UCSD-AML1 (cell line): ENCODE results near the gene ATXN2.
A peak's percentile ranks its signal among the peaks of the same experiment; 100 is the strongest.
"Not testable (repeated sequence)": the region's sequence is repeated elsewhere in the genome, so short reads cannot be mapped to it uniquely, and the experiment has no call there.

Experiments used
- DNase-seq: peaks from one replicate; lab custom pipeline; 2025; ENCODE audit not compliant: unreplicated experiment; lab: John Stamatoyannopoulos, UW

Gene ATXN2

DNA sequence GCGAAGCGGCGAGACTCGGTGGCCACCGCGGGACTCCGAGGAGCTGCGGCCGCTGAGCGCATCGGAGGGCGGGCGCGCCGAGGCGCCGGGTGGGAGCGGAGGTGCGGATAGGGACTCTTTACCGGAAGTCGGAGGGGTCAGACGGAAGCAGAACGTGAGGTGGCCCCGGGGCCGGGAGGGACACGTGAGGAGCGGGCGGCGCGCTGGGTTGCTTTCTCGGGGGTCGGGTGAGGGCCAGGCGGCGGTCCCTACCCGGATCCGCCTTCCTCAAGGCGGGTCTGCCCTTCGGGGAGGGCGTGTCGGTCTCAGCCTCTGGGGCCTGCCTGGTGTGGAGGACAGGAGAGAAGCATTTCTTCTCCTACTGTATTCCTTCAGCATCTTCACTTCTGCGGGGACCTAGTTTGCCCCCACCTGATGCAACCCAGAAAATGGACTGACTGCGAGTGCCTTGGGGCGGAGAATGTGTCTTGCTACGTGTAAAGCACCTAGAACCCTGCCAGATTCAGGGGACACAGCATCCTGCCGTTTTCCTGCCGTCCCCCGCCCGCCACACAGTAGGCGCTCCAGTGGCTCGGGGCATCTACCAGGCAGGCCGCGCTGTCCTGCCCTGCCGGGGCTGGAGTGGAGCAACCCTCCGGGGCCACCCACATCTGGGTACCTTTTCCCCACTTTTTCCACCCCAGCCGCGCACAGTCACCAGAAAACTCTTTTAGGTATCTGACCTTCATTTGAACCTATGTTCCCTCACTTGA is 514 bp upstream of the ATXN2 start:
- peak; percentile 91 for DNase-seq

GRCh38 chr12:111597831-111598636 is 1.1 kb downstream of the ATXN2 start:
- DNase-seq, result peak; percentile 64

DNA sequence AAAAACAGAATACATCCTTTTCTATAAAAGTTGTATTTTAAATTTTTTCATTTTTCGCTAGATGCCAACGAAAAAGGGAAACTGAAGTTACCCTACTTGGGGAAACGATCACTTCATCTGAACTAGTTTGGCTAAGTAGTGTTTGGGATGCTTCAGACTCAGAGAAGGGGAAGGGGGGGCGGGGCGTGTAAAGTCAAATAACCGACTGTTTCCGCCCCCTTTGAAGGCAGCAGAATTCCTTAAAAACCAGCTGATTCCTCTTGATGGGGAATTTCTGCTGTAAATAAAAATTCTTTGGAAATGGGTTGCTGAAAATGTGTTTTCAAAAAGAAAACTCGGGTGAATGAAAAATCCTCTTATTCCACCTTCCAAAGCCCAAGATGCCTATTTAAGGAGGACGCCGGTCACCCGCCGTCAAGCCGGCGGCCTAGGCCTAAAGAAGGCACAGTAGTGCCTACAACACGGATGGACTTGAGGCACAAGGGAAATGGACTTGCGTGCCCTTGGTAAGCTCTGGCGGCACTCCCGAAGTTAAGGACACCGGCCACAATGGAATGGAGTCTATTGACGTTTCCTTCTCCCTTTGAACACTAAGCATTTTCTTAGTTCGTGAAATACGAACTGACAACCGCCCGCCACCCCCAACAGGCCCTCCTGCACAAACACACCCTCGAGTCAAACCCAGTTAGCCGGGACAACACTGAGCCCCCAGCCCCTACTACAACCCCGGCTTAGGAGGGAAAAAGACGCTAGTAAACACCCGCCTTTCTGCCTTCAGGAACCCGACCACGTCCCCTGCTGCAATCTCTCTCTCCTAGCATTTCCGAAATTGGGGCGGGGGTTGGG is 1.9 kb downstream of the ATXN2 start:
- peak; percentile 61 for DNase-seq

DNA sequence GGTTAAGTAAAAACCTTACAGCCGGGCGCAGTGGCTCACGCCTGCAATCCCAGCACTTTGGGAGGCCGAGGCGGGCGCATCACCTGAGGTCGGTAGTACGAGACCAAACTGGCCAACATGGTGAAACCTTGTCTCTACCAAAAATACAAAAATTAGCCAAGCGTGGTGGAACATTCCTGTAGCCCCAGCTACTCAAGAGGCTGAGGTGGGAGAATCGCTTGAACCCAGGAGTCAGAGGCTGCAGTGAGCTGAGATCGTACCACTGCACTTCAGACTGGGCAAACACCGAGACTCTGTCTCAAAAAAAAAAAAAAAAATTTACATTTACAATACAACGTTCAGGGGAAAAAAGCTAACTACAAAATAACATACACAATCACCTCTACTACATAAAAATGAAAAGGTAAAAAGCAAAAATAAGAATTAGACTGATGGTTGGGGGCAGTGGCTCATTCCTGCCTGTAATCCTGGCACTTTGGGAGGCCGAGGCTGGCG is 3.7 kb downstream of the ATXN2 start:
- not testable (repeated sequence) for DNase-seq

- DNase-seq, result not testable (repeated sequence)
Measured at GRCh38 chr12:111591399-111592010, 7.6 kb downstream of the ATXN2 start.

- no peak for DNase-seq
Measured at GRCh38 chr12:111590552-111590951, 8.6 kb downstream of the ATXN2 start.

DNA sequence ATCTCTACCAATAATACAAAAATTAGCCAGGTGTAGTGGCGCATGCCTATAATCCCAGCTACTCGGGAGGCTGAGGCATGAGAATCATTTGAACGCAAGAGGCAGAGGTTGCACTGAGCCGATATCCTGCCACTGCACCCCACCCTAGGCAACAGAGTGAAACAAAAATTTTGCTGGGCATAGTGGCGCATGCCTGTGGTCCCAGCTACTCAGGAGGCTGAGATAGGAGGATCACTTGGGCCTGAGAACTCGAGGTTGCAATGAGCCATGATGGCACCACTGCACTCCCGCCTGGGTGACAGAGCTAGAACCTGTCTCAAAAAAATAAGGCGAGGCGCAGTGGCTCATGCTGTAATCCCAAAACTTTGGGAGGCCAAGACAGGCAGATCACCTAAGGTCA is 9.5 kb downstream of the ATXN2 start:
- no peak for DNase-seq

DNA sequence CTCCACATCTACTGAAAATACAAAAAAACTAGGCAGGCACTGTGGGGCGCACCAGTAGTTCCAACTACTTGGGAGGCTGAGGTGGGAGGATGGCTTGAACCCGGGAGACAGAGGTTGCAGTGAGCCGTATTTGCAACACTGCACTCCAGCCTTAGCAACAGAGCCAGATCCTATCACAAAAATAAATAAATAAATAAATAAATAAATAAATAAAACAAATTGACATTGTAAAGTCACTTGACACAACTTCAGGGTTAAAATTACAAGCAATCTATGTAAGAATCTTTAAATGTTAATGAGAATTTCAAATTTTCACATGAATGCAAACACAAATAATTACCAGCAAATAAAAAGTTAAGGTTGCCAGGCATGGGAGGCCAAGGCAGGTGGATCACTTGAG is 11.1 kb downstream of the ATXN2 start:
- no peak for DNase-seq

- no peak for DNase-seq
Measured at GRCh38 chr12:111586986-111587385, 12.1 kb downstream of the ATXN2 start.

GRCh38 chr12:111585690-111586089 is 13.4 kb downstream of the ATXN2 start:
- DNase-seq, result no peak

- no peak for DNase-seq
Measured at GRCh38 chr12:111584959-111585358, 14.2 kb downstream of the ATXN2 start.

GRCh38 chr12:111583506-111583905 is 15.6 kb downstream of the ATXN2 start:
- not testable (repeated sequence) for DNase-seq

DNA sequence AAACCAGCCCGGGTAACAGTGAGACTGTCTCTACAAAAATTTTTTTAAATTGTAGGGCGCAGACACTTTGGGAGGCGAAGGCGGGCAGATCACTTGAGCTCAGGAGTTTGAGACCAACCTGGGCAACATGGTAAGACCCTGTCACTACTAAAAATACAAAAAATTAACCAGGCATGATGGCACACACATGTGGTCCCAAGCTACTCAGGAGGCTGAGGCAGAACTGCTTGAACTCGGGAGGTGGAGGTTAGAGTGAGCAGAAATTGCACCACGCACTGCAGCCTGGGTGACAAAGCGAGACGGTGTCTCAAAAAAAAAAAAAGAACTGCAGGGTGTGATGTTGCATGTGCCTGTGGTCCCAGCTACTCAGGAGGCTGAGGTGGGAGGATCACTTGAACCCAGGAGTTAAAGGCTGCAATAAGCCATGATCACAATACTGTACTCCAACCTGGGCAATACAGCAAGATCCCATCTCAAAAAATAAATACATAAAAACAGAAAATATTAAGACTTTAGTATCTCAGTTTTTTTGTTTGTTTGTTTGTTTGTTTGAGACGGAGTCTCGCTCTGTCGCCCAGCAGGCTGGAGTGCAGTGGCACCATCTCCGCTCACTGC is 16.9 kb downstream of the ATXN2 start:
- DNase-seq, result no peak

GRCh38 chr12:111581434-111582132 is 17.5 kb downstream of the ATXN2 start:
- DNase-seq, result no peak

DNA sequence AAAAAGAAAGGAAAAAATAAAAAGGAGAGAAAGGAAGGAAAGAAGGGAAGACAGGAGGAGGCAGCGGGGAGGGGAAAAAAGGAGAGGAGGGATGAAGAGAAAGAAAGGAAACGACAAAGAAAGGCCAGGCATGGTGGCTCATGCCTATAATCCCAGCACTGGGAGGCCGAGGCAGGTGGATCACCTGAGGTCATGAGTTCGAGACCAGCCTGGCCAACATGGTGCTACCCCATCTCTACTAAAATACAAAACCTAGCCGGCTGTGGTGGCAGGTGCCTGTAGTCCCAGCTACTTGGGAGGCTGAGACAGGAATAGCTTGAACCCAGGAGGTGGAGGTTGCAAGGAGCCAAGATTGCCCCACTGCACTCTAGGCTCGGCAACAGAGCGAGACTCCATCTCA is 18.4 kb downstream of the ATXN2 start:
- no peak for DNase-seq

DNA sequence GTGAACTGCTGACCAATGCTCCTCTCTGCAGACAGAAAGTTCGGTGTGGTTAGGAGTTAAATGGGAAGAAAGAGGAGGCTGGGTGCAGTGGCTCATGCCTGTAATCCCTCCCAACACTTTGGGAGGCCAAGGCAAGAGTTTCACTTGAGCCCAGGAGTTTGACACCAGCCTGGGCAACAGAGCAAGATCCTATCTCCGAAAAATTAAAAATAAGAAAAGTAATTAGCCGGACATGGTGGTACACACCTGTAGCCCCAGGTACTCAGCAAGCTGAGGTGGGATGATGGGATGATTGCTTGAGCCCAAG is 19.0 kb downstream of the ATXN2 start:
- DNase-seq, result no peak

DNA sequence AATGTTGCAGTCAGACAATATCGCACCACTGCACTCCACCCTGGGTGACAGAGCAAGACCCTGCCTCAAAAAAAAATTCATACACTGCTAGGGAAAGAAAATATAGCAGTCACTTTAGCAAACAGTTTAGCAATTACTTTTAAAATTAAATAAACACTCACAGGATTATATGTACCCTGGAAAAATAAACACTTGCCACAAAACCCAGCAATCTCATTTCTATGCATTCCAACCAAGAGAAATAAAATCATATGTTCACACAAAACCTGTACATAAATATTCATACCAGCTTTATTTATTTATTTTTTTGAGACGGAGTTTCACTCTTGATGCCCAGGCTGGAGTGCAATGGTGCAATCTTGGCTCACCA is 20.2 kb downstream of the ATXN2 start:
- DNase-seq, result no peak

GRCh38 chr12:111578276-111578970 is 20.7 kb downstream of the ATXN2 start:
- no peak for DNase-seq

DNA sequence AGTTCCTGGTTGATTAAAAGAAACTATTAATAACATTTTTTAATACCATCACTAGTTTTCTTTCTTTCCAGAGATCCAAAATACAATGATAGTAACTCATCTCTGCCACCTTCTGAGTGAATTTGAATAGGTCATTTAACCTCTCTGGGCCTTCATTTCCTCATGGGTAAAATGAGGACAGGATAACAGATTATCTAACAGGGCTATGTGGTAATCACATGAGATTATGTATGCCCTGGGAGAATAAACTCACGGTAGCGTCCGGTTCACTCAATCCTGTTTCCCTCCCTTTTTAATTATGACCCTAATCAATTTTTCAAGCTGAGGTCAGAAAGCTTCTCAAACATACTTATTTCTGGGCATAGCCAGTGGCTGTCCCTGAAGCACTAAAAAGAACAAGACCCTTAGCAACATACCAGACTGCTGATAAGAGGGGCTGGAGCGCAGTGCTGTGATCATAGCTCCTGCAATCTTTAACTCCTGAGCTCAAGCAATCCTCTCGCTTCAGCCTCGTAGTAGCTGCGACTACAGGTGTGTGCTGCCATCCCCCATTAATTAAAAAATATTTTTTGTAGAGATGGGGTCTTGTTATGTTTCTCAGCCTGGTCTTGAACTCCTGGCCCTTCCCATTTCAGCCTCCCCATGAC is 24.2 kb downstream of the ATXN2 start:
- DNase-seq, result no peak
